Measurements from ENCODE around the gene GPR50.

Gene GPR50

GRCh38 chrX:151176231-151176750 is at the start of gene GPR50:
Gene GPR50, plus strand, starts transcription at chrX:151176584. Its CDS starts 138 bp downstream, at chrX:151176722.
- in situ Hi-C loops (cut with MboI; ENCODE audit: low pct_unique_long_range_greater_than_20kb, low sequenced_read_pairs, unreplicated experiment), result no loop called here
- TF ChIP-seq CTCF (IDR thresholded peaks at IDR 0.05; ENCODE audit: extremely low read depth, insufficient read depth, missing control alignments), result no peak
- no peak for DNase-seq (ENCODE audit: low spot score)

- TF ChIP-seq CTCF (IDR thresholded peaks at IDR 0.05; ENCODE audit: extremely low read depth, insufficient read depth, missing control alignments), result no peak
- DNase-seq (ENCODE audit: low spot score), result no peak
- in situ Hi-C loops (cut with MboI; ENCODE audit: low pct_unique_long_range_greater_than_20kb, low sequenced_read_pairs, unreplicated experiment), result no loop called here
Measured at GRCh38 chrX:151132531-151132930, 43.9 kb upstream of the GPR50 start.

- DNase-seq (ENCODE audit: low spot score), result peak; percentile 36
- in situ Hi-C loops (cut with MboI; ENCODE audit: low pct_unique_long_range_greater_than_20kb, low sequenced_read_pairs, unreplicated experiment), result loop anchor here (25.0 kb wide), 1 partner anchor 536 kb away; the partner anchor contains the start of gene PRRG3
- peak; percentile 84 for TF ChIP-seq CTCF (IDR thresholded peaks at IDR 0.05; ENCODE audit: extremely low read depth, insufficient read depth, missing control alignments)
Measured at GRCh38 chrX:151151665-151152267, 24.6 kb upstream of the GPR50 start.

GRCh38 chrX:151153086-151153485 is 23.3 kb upstream of the GPR50 start:
- no peak for TF ChIP-seq CTCF (IDR thresholded peaks at IDR 0.05; ENCODE audit: extremely low read depth, insufficient read depth, missing control alignments)
- no peak for DNase-seq (ENCODE audit: low spot score)
- in situ Hi-C loops (cut with MboI; ENCODE audit: low pct_unique_long_range_greater_than_20kb, low sequenced_read_pairs, unreplicated experiment), result loop anchor here (25.0 kb wide), 1 partner anchor 534 kb away; the partner anchor contains the start of gene PRRG3

GRCh38 chrX:151153667-151154066 is 22.7 kb upstream of the GPR50 start:
- in situ Hi-C loops (cut with MboI; ENCODE audit: low pct_unique_long_range_greater_than_20kb, low sequenced_read_pairs, unreplicated experiment), result loop anchor here (25.0 kb wide), 1 partner anchor 534 kb away; the partner anchor contains the start of gene PRRG3
- TF ChIP-seq CTCF (IDR thresholded peaks at IDR 0.05; ENCODE audit: extremely low read depth, insufficient read depth, missing control alignments), result no peak
- DNase-seq (ENCODE audit: low spot score), result no peak

GRCh38 chrX:151155234-151155633 is 21.1 kb upstream of the GPR50 start:
- no peak for TF ChIP-seq CTCF (IDR thresholded peaks at IDR 0.05; ENCODE audit: extremely low read depth, insufficient read depth, missing control alignments)
- DNase-seq (ENCODE audit: low spot score), result no peak
- in situ Hi-C loops (cut with MboI; ENCODE audit: low pct_unique_long_range_greater_than_20kb, low sequenced_read_pairs, unreplicated experiment), result loop anchor here (25.0 kb wide), 1 partner anchor 532 kb away; the partner anchor contains the start of gene PRRG3
